ENCODE measurements around the gene SNX20.

SNX20 gene

DNA sequence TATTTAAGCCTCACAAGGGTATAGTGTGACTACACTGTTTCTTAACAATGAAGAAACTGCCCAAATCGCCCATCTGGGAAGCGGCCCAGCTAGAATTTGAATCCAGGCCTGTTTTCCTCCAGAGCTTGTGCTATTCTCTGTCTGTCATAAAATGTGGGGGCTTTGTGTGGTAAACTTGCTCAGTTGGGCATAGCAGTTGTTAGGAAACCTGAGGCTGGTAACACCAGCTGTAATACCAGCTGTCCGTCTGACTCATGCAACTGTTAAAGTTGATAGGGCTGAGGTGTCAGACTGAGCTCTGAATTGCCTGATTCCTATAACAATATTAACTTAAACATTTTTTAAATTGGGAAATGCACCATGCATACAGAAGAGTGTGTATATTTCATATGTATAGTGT lies 21.6 kb upstream of the SNX20 start:
- DNase-seq: no peak

DNA sequence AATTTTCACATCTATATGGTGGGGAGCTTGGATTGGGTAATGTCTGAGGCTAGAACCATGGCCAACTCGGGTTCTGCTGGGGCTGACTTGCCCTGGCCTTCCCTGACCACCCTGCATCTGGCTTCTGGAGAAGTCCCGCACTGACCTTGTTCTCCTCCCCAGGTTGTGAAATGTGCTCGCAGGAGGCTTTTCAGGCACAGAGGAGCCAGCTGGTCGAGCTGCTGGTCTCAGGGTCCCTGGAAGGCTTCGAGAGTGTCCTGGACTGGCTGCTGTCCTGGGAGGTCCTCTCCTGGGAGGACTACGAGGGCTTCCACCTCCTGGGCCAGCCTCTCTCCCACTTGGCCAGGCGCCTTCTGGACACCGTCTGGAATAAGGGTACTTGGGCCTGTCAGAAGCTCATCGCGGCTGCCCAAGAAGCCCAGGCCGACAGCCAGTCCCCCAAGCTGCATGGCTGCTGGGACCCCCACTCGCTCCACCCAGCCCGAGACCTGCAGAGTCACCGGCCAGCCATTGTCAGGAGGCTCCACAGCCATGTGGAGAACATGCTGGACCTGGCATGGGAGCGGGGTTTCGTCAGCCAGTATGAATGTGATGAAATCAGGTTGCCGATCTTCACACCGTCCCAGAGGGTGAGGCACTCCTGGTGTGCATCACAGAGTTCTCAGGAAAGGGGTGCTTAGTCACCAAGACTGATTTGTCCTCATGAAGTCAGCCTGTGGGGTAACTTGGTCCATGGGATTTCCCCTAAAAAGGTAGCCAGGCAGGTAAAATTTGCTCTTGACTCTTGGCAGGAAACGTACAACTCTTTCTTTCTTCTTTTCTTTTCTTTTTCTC lies 18.4 kb upstream of the SNX20 start:
- no peak for DNase-seq

DNA sequence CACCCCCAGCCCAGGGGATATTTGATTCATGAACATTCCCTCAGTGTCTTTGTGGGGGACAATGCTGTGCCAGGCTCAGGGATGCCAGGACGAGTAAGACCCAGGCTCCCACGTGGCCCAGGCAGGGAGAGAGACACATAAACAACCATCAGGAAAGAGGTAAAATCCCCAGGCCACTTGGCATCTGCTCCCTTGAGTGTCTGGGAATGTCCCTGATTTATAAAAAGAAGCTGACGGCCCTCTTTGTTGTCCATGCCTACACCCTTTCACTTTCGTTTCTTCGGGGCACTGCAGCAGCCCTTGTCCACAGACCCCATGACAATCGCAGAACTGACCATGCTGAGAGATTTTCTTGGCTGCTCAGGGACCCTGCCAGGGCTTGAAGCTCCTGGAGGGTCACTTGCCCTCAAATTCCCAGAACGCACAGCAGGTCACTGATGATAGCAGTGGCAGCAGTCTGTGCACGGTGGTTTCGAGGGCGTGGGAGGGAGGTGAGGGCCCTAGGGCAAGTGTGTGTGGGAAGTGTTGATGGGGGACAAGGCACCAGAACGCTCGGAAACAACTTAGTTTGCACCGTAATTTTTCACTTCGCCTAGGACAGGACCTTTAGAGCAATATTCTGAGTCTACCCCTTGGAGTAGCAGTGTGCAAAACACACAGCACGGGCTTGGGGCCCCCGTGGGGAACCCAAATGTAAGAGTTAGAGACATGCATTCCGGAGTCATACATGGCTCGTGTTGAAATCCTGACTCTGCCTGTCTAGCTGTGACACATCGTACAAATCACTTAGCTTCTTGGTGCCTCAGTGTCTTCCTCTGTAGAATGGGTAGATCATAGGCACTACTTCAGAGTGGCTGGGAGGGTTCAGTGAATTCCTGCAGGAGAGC lies 17.0 kb upstream of the SNX20 start:
- DNase-seq: no peak

DNA sequence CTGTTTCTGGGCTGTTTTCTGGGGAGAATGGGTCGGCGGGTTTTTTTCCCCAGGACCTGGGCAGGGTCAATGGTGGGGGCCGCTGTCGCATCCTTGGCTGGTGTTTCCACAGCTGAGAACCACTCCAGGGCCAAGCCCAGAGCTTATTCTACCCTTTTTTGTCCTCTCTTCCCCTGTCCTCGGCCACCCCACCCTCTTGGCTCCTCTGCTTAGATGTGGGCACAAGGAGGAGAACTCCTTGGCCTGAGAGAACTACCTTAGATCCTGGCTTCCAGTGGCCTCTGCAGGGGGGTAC lies 16.3 kb upstream of the SNX20 start:
- DNase-seq: no peak

DNA sequence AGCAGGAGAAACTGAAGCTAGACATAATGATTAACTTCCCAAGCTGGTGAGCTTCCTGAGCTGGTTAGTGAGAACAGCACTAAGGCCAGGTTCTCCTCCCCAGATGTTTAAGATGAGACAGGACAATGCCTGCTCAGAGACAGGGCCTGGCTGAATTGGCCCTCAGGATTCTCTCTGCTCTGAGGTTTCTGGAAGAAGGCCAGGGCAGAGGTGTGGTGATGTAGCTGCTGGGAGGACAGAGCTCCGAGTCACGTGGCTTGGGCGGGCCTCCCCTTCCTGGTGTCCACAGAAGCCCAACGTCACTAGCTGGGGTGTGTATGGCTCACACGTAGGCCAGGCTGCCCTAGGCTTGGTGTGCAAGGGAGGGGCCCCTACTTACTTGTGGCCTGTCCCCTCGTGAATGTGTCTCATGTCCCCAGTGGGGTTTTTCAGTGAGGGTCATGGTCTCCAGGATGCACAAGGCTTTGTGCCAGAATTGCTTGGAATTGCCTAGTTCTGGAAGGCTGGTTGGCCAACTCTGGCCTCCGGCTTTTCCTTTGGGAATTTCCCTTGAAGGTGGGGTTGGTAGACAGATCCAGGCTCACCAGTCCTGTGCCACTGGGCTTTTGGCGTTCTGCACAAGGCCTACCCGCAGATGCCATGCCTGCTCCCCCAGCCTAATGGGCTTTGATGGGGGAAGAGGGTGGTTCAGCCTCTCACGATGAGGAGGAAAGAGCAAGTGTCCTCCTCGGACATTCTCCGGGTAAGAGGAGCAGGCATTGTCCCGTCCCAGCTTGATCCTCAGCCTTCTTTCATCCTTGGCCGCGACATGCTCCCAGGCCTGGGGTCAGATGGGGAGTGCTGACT lies 15.7 kb upstream of the SNX20 start:
- no peak for DNase-seq

DNA sequence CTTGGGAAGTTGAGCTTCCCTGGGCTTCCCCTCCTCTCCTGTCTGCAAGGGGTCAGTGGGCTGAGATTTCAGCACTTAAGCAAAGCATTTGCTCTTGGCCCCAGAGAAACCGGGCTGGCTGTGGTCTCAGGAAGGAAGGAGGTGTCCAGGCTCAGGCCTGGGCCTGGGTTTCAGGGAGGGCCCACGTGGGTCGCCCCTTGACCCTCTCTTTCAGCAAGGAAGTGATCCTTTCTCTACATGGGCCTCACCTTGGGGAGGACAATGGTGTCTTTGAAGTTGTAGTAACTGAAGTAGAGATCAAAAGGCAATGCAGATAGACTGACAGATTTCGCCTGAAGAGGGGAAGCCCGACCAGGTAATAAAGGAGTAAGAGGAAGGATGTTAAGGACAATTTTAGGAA lies 15.0 kb upstream of the SNX20 start:
- DNase-seq: no peak

DNA sequence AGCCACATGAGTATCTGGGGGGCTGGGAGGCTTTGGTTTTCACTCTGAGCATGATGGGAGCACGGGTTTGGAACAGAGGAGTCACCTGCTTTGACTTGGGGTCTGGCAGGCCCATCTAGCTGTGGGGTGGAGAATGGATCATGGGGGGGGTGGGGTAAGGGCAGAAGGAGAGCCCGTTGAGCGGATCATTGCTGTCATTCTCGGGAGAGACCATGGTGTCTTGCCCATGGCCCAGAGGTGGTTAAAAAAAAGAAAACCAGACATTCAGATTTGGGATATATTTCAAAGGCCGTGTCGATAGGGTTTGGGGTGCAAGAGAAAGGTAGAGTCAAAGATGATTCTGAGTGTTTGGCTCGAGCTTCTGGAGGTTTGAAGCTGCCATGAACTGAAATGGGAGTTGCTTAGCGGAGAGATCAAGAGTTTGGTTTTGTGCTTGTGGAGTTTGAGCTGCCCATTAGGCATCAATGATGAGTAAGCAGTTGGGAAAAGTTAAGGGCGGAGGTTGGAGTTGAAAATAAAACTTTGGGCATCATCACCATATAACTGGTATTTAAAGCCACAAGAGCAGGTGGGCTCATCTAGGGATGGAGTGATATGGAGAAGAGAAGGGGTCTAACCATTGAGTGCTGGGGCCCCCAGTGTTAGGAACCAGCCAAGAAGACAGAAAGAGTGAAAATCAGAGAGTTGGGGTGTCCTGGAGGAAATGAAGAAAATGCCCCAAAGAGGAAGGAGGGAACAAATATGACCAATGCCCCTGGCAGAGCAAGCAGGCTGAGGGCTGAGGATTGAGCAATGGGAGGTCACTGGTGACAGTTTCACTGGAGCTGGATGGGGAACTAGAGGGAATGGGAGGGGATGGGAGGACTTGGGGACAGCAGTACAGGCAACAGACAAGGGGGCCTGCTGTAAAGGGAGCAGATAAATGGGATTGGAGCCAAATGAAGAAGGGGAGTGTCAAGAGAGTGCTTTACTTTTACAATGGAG lies 14.2 kb upstream of the SNX20 start:
- DNase-seq: no peak

DNA sequence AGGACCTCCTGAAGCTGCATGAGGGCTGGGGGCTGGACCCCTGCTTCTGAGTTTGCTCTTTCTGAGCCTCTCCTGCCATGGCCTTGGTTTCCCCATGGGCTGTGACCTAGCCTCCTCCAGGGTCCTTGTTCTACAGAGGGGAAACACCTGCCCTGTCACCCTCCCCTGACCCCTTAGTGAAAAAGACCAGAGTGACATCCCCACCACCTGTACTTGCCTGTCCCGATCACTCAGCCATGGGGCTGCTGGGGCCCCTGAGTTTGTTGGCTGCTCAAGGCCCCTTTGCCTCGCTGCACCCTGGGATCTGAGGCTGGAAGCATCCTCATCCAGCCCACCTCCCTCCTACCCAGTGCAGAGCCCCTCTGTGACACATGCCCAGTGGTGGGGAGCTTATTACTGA lies 13.1 kb upstream of the SNX20 start:
- no peak for DNase-seq

DNA sequence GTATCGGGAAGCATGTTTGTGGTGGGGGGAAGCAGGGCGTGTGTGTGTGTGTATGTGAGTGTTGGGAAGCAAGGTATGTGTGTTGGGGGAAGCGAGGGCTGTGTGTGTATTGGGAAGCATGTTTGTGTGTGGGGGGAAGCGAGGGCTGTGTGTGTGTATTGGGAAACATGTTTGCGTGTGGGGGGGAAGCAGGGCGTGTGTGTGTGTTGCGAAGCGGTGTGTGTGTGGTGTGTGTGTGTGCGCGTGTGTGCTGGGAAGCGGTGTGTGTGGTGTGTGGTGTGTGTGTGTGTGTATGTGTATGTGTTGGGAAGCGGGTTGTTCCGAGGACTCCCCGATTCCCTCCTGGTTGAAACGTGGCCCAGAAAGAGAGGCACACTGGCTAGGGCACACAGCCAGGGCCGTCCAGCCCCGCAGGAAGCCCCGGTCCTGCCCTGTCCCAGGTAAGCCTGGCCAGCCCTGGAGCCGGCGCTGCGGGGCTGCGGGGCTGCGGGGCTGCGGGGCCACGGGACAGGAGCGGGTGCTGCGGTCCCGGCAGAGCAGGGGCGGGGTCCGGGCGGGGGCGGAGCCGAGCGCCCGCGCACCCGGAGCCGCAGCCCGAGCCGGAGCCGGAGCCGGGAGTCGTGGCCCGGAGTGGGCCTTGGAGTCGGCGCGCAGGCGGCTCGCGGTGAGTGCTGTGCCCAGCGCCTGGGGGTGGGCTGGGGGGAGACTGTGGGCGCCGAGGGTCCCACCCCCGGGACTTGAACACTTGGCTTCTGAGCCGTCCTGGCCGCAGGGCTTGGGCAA lies 12.1 kb upstream of the SNX20 start, which contains the start of gene NOD2:
Gene NOD2, plus strand, starts transcription at position 608 of the 783 bp plus-strand sequence. CDS start 5,890 bp downstream, outside the sequence.
- no peak for DNase-seq

DNA sequence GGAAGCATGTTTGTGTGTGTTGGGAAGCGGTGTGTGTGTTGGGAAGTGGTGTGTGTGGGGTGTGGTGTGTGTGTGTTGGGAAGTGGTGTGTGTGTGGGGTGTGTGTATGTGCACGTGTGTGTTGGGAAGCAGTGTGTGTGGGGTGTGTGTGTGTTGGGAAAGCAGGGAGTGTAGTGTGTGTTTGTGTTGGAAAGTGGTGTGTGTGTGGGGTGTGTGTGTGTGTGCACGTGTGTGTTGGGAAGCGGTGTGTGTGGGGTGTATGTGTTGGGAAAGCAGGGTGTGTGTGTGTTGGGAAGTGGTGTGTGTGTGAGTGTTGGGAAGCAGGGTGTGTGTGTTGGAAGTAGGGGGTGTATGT lies 11.5 kb upstream of the SNX20 start:
- no peak for DNase-seq

DNA sequence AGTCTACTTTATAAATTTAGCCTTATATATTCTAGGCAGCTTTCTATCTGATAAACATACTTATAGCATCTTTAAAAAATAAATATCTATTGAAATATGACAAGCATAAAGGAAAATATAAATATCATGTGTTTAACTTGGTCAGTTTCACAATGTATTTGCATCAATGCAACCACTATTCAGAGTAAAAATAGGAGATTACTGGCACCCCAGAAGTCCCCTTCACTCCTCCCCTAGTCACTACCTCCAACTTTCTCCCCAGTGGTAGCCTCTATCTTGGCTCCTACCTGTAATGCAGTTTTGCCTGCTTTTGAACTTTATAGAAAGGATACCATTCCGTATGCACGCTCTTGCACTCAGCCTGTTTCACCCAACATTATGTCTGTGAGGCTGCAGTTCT lies 9.1 kb upstream of the SNX20 start:
- DNase-seq: no peak

DNA sequence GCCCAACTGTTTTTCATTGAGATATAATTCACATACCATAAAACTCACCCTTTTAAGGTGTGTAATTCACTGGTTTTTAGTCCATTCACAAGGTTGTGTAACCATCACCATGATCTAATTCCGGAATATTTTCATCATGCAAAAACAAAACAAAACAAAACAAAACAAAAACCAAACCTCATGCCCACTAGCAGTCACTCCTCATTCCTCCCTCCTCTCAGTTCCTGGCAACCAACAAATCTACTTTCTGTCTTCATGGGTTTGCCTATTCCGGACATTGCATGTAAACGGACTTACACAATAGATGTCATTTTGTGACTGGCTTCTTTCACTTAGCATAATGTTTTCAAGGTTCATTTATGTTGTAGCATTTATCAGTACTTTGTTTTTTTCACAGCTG lies 7.8 kb upstream of the SNX20 start:
- DNase-seq: no peak

DNA sequence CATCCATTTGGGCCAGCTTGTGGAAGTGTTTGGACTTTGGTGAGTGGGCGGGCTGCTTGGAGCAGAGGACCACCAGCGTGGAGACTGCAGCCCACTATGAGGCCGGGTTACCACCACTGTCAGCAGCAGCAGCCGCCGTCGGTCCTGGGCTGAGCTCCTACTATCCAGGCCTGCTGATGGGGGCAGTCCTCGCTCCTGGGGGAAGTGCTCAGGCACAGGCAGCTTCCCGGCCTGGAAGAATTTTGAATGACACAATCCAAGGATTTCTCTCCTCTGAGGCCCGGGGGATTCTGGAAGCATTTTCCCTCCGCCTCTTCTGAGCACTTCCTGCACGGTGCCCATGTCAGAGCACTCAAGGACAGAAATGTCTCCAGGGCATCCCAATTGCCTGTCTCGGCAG lies 7.0 kb upstream of the SNX20 start:
- DNase-seq: no peak

DNA sequence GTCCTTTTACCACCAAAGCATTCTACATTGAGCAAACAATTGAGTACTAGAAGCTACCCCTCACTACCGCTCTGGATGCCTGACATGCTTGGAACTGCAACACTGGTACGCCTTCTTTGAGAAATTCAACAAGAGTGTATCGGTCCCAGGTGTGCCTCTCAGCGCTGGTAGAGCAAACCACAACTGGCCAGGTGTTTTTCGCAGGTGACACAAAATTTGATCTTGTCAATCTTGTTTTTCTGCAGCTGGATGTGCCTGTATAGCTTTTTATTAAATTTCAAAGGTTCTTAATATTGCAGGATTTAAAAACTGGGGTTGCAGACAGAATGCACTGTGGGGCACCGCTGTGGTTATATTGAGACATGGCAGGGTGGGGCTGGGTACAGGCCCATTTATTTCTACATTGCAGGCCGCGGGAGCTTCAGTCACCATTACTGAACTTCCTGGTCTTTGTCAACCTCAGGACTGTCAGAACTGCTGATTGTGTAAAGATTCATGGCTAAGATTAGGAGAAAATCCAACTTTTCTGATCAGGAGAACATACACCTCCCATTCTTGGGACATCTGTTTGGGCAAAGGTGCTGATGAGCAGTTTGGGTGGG lies 4.5 kb upstream of the SNX20 start:
- DNase-seq: no peak

DNA sequence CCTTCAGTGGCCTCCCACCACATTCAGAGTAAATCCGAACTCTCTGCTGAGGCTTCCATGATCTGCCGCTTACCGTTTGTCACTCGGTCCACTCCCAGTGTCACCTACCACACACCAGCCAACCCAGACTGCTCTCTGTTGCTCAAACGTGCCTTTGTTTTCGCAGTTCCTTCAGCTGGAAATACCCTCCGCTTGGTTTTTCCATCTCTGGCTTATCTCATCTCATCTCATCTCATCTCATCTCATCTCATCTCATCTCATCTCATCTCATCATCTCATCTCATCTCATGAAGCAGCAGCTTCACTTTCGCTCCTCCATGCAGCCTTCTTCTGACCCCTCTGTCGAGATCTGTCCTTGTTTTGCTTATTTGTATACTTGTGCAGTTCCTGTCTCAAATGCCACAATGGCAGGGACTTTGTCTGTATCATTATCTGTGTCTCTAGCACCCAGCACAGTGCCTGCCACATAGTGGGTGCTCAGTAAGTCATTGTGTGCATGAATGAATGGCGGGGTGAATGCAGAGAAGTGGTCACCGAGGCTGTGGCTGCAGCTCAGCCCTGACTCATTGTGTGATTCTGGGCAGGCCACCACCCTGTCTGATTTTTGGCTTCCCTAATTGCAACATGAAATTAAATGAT lies 3.8 kb upstream of the SNX20 start:
- no peak for DNase-seq

DNA sequence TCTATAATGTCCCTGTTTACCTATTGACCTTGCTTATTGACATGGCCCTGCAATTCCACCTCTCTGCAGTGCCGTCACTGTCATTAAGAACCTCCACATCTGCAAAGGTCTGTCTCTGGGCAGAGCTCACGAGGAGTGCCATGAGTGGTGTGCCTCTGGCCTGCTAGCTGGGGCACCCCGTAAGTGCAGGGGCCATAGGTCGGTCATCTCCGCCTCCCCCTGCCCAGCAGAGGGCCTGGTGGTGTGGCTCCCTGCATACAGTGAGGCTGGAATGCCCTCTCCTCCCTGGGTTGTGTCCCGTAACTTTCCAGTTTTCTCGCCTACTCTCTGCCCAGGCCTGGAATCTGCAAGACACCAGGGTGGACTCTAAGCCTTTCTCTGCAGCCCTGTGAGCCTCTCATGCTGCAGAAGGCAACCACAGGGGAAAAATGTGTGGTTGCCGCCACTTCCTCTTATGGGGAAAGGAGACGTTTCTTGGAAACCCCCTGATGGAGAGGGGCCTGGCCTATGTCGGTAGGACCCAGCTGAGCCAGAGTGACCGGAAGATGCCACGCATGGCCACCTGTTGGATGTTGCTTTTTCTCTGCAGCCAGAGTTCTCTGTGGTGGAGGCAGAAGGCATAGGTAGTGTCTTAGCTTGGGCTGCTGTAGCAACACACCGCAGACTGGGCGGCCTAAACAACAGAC lies 2.7 kb upstream of the SNX20 start:
- DNase-seq: no peak

DNA sequence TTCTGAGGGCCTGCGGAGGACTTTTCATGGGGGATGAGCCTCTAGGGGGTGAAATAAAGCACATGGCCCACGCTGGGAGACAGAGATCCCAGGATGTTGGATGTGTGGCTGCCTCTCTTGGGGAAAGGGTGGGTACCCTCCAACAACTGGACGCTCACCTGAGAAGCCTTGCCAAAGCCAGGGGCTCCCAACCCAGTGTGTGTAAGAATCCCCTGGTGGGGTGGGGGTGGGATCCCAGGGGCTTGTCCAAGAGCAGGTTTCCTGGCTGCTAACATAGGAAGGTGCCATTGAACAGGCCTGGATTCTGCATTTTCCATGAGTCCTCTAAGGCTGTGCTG lies 587 bp downstream of the SNX20 start:
- no peak for DNase-seq

DNA sequence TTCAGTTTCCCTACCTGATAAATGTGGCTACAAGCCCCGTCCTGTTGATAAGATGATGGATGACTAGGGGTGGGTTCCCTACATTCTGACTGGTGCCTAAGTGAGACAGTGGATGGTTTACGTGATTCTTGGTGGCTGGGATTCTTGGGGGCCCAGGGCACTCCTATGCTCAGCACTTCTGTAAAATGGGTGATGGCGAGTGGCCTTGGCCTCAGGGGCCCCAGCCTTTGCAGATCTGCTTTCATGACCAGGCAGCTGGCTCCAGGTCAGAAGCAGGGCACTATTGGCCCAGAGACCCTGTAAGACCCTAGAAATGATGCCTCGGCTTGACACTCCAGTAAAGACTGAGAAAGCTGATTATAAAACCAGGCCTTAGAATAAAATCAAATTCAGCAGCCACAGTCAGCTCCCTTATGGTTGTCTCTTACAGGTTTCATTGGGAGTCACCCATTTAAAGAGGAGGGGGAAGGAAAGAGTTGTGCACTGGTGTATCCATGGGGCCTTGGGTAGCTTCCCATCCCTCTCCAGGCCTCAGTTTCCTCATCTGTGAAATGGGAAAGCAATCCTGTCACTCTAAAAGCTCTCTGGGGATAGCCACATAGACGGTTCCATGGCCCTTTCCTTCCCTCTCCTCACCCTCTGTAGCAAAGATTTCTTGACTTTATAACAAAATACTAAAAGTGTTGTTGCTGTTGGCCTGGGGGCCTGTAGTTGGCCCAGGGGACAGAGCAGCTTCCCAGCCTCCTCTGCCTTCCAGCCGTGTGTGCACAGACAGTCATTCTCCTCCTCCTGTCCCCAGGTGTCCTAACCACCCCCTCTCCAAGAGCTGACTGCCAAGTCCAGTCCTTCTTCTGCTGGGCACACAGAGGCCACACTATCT lies 1.2 kb downstream of the SNX20 start:
- no peak for DNase-seq

DNA sequence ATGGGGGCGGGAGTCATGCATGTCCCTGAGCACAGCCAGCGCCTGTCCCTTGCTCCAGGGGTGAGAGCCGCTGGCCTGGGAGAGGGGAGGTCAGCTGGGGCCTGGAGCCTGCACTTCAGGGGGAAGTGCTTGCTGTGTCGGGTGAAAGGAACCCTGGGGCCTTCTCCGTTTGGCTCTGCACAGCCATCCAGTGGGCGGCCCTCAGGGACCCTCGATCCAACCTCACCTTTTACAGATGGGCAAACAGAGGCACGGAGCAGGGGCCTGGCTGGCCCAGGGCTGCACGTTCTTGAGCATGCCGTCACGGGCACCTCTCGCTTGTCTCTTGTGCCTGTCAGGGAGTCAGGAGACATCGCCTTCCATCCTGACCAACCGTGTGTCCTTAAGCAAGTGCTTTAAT lies 1.8 kb downstream of the SNX20 start:
- no peak for DNase-seq

Data from NCI-H69 (cell line).